Measurements from ENCODE around the gene CCDC27.

DNA sequence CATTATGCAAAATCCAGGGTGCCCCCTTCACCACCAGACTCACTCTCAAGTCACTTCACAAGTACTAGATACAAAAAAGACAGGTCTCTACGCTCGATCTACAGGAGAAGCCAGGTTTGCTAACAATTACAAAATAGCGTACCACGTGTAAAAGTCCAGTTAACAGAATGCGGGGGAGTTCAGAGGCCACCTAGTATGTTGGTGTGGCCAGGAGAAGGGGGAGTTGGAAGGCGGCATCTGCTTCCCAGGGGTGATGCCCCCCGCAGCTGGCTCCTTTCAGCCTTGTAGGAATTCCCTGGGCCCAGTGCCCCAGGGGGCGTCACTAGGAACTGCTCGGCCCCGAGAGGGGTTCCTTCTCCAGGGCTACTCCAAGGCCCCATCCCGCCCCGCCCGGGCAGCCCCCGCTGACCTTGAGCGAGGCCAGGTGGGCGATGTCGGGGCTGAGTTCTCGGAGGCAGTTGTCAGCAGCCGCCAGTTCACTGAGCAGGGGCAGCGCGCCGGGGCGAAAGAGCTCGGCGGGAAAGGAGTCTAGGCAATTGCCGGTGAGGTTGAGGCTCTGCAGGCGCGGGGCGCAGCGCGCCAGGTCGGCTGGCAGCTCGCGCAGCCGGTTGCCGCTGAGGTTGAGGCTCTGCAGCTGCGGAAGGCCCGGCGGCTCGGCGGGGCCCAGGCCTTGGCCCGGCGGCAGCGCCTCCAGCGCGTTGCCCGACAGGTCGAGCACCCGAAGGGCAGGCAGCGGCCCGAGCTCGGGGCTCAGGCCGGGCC is 43.4 kb downstream of the CCDC27 start:
- TF ChIP-seq, protein P1, sequence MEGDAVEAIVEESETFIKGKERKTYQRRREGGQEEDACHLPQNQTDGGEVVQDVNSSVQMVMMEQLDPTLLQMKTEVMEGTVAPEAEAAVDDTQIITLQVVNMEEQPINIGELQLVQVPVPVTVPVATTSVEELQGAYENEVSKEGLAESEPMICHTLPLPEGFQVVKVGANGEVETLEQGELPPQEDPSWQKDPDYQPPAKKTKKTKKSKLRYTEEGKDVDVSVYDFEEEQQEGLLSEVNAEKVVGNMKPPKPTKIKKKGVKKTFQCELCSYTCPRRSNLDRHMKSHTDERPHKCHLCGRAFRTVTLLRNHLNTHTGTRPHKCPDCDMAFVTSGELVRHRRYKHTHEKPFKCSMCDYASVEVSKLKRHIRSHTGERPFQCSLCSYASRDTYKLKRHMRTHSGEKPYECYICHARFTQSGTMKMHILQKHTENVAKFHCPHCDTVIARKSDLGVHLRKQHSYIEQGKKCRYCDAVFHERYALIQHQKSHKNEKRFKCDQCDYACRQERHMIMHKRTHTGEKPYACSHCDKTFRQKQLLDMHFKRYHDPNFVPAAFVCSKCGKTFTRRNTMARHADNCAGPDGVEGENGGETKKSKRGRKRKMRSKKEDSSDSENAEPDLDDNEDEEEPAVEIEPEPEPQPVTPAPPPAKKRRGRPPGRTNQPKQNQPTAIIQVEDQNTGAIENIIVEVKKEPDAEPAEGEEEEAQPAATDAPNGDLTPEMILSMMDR (IDR thresholded peaks at IDR 0.05), result no peak
- no peak for TF ChIP-seq POLR2A (IDR thresholded peaks at IDR 0.05)
